ENCODE data around the gene PI4KB. TPM values are rescaled to one million over a fixed set of nuclear protein-coding genes. Genes with fewer than 3 reads are reported as not detected.

Gene PI4KB
- total and polyA plus RNA-seq, 9 of the 15 experiments (the other 6 are each of a cell fraction or from before 2014, with no cell fraction given): 3.1 to 65.4 (median 45.1) TPM

DNA sequence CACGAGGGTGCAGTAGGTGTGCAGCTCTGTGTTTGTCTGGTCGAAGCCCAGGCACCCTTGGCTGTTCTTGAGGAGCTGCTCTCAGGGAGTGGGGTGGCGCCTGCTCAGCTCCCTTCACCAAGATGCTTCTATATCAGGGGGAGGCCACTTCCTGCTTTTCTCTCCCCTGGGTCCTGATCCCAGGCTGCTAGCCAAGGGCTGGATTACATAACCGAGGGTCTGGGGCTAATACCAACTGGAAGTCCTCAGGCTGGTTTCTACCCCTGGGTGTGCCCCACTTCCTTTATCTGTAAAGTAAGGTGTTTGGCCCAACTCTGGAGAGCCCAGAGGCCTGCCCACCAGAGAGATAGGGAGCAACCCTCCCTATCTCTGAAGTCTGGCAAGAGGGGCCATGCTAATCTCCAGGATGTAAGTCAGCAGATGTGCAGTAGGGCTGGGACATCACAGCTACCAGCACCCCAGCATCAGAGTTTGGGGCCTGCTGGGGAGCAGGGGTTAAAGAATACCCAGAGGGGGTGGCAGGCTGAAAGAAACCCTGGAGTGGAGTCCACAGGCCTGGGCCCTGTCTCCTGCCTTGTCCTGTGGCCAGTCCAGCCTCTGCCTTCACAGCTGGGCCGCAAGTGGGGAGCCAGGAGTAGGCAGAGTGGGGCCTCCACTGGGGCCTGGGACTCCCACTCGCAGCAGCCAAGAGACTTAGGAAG, 43.1 kb upstream of the PI4KB start (continued):
- TF ChIP-seq, protein P1, sequence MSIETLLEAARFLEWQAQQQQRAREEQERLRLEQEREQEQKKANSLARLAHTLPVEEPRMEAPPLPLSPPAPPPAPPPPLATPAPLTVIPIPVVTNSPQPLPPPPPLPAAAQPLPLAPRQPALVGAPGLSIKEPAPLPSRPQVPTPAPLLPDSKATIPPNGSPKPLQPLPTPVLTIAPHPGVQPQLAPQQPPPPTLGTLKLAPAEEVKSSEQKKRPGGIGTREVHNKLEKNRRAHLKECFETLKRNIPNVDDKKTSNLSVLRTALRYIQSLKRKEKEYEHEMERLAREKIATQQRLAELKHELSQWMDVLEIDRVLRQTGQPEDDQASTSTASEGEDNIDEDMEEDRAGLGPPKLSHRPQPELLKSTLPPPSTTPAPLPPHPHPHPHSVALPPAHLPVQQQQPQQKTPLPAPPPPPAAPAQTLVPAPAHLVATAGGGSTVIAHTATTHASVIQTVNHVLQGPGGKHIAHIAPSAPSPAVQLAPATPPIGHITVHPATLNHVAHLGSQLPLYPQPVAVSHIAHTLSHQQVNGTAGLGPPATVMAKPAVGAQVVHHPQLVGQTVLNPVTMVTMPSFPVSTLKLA (conservative IDR thresholded peaks at IDR 0.05): 0 out of 4 replicates have a peak, but pooled peaks of 1 of the 2 experiments have one; percentile 15
- TF ChIP-seq STAT5A (IDR thresholded peaks at IDR 0.05; ENCODE audit: borderline replicate concordance, low read length) (no peak), GATA2 (CRISPR knock-in tag; IDR thresholded peaks at IDR 0.05) (0 out of 2 replicates have a peak, but pooled peaks have one; percentile 36), U2AF2 (optimal IDR thresholded peaks at IDR 0.05; ENCODE audit: low read depth, low read length) (no peak), ATF1 (CRISPR knock-in tag; IDR thresholded peaks at IDR 0.05) (no peak), ATF1 (tag; IDR thresholded peaks at IDR 0.05) (no peak), ZNF507 (tag; conservative IDR thresholded peaks at IDR 0.05) (no peak), PHB2 (IDR thresholded peaks at IDR 0.05; ENCODE audit: low read depth) (no peak), HBP1 (CRISPR knock-in tag; IDR thresholded peaks at IDR 0.05) (no peak), MTF1 (CRISPR knock-in tag; IDR thresholded peaks at IDR 0.05; ENCODE audit: borderline replicate concordance) (no peak)
- TF ChIP-seq, protein P2, sequence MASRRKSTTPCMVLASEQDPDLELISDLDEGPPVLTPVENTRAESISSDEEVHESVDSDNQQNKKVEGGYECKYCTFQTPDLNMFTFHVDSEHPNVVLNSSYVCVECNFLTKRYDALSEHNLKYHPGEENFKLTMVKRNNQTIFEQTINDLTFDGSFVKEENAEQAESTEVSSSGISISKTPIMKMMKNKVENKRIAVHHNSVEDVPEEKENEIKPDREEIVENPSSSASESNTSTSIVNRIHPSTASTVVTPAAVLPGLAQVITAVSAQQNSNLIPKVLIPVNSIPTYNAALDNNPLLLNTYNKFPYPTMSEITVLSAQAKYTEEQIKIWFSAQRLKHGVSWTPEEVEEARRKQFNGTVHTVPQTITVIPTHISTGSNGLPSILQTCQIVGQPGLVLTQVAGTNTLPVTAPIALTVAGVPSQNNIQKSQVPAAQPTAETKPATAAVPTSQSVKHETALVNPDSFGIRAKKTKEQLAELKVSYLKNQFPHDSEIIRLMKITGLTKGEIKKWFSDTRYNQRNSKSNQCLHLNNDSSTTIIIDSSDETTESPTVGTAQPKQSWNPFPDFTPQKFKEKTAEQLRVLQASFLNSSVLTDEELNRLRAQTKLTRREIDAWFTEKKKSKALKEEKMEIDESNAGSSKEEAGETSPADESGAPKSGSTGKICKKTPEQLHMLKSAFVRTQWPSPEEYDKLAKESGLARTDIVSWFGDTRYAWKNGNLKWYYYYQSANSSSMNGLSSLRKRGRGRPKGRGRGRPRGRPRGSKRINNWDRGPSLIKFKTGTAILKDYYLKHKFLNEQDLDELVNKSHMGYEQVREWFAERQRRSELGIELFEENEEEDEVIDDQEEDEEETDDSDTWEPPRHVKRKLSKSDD (conservative IDR thresholded peaks at IDR 0.05; ENCODE audit: low read length): no peak
